ENCODE data around the gene PTTG1IP.

- TF ChIP-seq CTCF (conservative IDR thresholded peaks at IDR 0.05; ENCODE audit: low read length) (no peak), EZH2phosphoT487 (IDR thresholded peaks at IDR 0.05; ENCODE audit: borderline replicate concordance, low read depth, low read length) (no peak)
Measured at GRCh38 chr21:44842087-44842486, 31.4 kb downstream of the PTTG1IP start.

All from OCI-LY7 (cell line).